Thyroid gland (tissue), 4 donors: Measurements from ENCODE around the gene USP6. TPM values are rescaled to one million over a fixed set of nuclear protein-coding genes. Genes with fewer than 3 reads are reported as not detected.
"Not testable (repeated sequence)": the region's sequence is repeated elsewhere in the genome, so short reads cannot be mapped to it uniquely, and the experiment has no call there.

Experiments used
- DNase-seq, 2 donors: peaks; one replicate each; pipeline ENCODE4 v3.0.0-alpha.2; 2019
- H3K27ac ChIP-seq, 3 donors: fragments of 200-600 bp; sonication (generic); 1 replicate in 2 of 3; 2 replicates in 1 of 3; pipeline ENCODE4 v1.5.1; 2016 to 2019; ENCODE audit warnings: mild to moderate bottlenecking in 1 of 3, moderate library complexity in 1 of 3
- H3K27me3 ChIP-seq: fragments of 200-600 bp; sonication (generic); one replicate; pipeline ENCODE4 v1.5.1; 2019
- H3K36me3 ChIP-seq, 2 donors: fragments of 200-600 bp; sonication (generic); one replicate each; pipeline ENCODE4 v1.5.1; 2016 to 2019
- H3K4me1 ChIP-seq, 2 donors: fragments of 200-600 bp; sonication (generic); one replicate each; pipeline ENCODE4 v1.5.1; 2017 to 2019
- H3K4me3 ChIP-seq, 3 donors: fragments of 200-600 bp; sonication (generic); replicated peaks in 1 of 3; 1 replicate in 2 of 3; 2 replicates in 1 of 3; pipeline ENCODE4 v1.5.1; 2016; ENCODE audit warnings: mild to moderate bottlenecking in 1 of 3
- H3K9me3 ChIP-seq: fragments of 200-600 bp; sonication (generic); one replicate; pipeline ENCODE4 v1.5.1; 2017
- POLR2A ChIP-seq, 2 donors: fragments of 450-650 bp; IDR thresholded peaks; one replicate each; pipeline ENCODE4 v1.6.1; 2017; ENCODE audit warnings: antibody characterized with exemption in 2 of 2, mild to moderate bottlenecking in 2 of 2, moderate library complexity in 1 of 2
- WGBS, 2 donors: methylation state at CpG; one replicate each; pipeline ENCODE4 v1.1.5; 2017; 5-methylcytosine and 5-hydroxymethylcytosine counted together
- intact Hi-C: fragments of 100-400 bp; cut with DNase I; formaldehyde crosslinking; loops from one replicate; pipeline ENCODE4 v1.15.1; 2023
- total RNA-seq, 4 donors: library from RNA; depleted of rRNA; stranded (reverse); fragments of >200 nt; gene quantifications; one replicate each; pipeline ENCODE4 v1.2.3, GENCODE V29; 2016
- TF ChIP-seq, protein P1 (sequence below), 6 experiments: fragments of 200-600 bp in 3 of 6; fragments of 450-650 bp in 3 of 6; sonication (generic) in 3 of 6; IDR thresholded peaks; one replicate each; pipeline ENCODE4 v1.5.1; 2016 to 2019; ENCODE audit warnings: antibody characterized with exemption in 6 of 6, mild to moderate bottlenecking in 2 of 6, inconsistent platforms in 1 of 6, moderate library complexity in 1 of 6

USP6 gene
- total RNA-seq, 4 donors from 2014 or later, result 0.11 to 1.7 (median 0.39) TPM

DNA sequence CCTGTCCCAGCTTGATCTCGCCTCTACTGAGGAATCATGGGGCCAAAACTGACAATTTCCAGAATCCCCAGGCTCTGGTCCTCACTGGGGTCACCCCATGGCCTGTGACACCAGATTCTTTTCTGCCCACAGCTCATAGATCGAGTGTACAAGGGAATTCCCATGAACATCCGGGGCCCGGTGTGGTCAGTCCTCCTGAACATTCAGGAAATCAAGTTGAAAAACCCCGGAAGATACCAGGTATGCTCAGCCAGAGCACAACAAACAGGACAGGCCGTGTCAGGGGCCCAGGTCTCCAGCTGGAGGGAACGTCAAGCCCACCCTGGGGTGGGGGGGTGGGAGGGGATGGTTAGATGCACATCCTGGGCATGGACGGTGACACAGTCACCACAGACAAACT, 17.5 kb downstream of the USP6 start:
- intact Hi-C loops, result no loop called here
- no peak overlapping the region for H3K4me3 ChIP-seq
- 77 to 82% methylated on average over 7 to 8 of the region's 8 CpGs for WGBS, 2 donors
- DNase-seq, result no peak
- no peaks in the 10 kb centered on the region for H3K36me3 ChIP-seq
- no peak for TF ChIP-seq POLR2A (IDR thresholded peaks at IDR 0.05)
- TF ChIP-seq, protein P1, sequence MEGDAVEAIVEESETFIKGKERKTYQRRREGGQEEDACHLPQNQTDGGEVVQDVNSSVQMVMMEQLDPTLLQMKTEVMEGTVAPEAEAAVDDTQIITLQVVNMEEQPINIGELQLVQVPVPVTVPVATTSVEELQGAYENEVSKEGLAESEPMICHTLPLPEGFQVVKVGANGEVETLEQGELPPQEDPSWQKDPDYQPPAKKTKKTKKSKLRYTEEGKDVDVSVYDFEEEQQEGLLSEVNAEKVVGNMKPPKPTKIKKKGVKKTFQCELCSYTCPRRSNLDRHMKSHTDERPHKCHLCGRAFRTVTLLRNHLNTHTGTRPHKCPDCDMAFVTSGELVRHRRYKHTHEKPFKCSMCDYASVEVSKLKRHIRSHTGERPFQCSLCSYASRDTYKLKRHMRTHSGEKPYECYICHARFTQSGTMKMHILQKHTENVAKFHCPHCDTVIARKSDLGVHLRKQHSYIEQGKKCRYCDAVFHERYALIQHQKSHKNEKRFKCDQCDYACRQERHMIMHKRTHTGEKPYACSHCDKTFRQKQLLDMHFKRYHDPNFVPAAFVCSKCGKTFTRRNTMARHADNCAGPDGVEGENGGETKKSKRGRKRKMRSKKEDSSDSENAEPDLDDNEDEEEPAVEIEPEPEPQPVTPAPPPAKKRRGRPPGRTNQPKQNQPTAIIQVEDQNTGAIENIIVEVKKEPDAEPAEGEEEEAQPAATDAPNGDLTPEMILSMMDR (IDR thresholded peaks at IDR 0.05), result no peak
- H3K4me1 ChIP-seq, result no peaks in the 10 kb centered on the region
- H3K27me3 ChIP-seq, result no peaks in the 10 kb centered on the region
- no peak overlapping the region for H3K27ac ChIP-seq
- no peaks in the 10 kb centered on the region for H3K9me3 ChIP-seq

DNA sequence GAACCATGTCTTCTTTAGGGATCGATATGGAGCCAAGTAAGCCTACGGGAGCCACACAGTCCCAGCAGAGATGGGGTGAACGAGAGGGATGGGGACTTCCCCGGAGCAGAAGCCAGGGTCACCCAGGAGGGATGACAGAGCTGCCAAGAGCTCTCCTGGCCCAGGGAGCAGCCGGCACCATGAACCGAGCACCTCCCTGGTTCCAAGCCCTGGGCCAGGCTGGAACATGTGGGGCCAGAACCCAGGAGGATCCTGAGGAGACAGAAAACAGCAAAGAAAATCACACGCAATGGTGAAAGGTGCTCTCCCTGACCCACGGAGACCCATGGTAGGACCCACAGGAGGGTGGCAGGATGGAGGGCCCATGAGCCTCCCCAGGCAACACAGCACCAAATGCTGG, 18.1 kb downstream of the USP6 start:
- H3K36me3 ChIP-seq, intact Hi-C loops, H3K27me3 ChIP-seq, DNase-seq, H3K4me3 ChIP-seq, H3K27ac ChIP-seq, H3K9me3 ChIP-seq, H3K4me1 ChIP-seq: not testable (repeated sequence)
- WGBS, 2 donors, result 77 to 85% methylated on average over 7 to 8 of the region's 8 CpGs

DNA sequence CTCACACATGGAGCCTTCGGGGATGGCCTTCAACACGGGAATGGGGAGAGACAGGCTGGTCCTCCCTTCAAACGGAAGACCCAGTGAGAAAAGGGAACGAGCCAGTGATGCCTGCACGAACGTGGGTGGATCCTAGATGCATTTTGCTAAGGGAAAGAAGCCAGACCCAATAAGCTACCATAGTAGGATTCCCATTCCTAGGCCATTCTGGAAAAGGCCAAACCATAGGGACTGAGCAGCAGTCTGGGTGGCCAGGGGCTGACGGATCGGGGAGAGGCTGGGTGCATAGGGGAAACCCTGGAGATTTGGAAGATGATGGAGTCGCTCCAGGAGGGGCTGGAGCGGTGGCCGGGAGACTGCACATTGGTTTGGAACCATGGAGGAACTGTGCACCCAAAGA, 18.7 kb downstream of the USP6 start:
- intact Hi-C loops, DNase-seq, H3K36me3 ChIP-seq, H3K27ac ChIP-seq, H3K27me3 ChIP-seq, H3K9me3 ChIP-seq, H3K4me3 ChIP-seq, H3K4me1 ChIP-seq: not testable (repeated sequence)
- WGBS, 2 donors, result 87 to 89% methylated on average over 11 of the region's 11 CpGs

DNA sequence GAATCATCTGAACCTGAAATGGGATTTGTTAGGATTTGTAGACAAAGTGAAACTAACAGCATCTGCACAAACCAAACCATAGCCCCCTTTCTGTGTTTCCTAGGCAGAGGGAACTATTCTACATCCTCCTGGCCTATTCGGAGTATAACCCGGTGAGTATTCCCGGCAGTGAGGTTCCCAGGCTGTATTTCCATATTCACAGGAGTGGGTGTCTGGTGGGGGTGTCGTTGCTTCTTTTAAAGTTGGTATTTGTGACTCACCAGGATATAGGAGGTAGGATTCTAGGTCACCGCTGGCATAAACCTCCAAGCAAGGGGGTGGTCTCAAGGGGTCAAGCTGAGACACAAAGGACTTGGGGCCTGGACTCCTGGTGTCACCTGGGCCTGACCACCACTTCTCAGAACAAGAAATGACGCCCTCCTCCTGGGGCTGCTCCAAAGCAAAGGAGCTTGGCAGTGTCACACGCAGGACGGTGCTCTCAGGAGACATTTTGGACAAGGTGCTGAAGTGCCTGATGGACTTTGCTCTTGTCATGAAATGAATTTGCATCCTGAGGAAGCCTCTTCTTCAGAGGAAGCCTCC, 19.4 kb downstream of the USP6 start:
- H3K9me3 ChIP-seq, H3K27ac ChIP-seq, intact Hi-C loops, H3K27me3 ChIP-seq, H3K4me3 ChIP-seq, DNase-seq, H3K36me3 ChIP-seq, H3K4me1 ChIP-seq: not testable (repeated sequence)
- WGBS, 2 donors, result 81 to 84% methylated on average over 8 of the region's 8 CpGs

DNA sequence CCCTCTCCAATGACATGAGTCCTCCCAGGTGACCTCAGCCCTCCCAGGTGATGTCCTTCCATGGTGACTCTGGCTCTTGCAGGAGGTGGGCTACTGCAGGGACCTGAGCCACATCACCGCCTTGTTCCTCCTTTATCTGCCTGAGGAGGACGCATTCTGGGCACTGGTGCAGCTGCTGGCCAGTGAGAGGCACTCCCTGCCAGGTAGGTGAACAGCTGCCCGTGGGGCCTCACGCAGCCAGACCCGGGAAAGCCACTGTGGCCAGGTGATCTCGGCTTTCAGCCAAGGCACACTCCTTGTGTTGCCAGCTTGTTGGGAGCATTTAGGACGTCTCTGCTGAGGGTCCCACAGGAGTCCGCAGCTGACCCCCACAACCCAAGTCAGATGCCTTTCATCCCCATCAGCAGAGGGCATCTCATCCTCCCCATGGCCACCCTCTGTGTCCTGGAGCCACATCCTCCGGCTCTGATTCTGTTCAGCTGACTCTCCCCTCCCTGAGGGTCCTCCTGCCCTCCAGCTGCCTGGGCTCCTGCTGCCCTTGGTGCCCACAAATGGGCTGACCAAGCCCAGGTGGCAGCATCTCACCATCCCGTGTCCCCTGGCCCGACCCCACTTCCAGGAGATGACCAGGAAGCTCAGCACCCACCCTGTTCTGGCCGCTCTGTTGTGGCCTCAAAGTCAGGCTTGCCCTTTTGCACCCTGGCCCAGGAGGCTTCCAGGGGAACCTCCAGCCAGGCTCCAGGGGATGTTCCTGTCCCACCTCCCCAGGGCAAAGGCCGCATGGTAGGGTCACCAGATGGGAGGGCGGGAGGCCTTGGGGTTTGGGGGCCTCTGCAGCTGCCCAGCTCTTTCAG, 20.1 kb downstream of the USP6 start:
- no peaks in the 10 kb centered on the region for H3K9me3 ChIP-seq
- TF ChIP-seq, protein P1 (IDR thresholded peaks at IDR 0.05), result no peak
- no peak for TF ChIP-seq POLR2A (IDR thresholded peaks at IDR 0.05)
- no peak overlapping the region for H3K27ac ChIP-seq
- no peaks in the 10 kb centered on the region for H3K27me3 ChIP-seq
- H3K36me3 ChIP-seq, result no peaks in the 10 kb centered on the region
- WGBS, 2 donors, result 86 to 89% methylated on average over 10 to 11 of the region's 14 CpGs
- no peaks in the 10 kb centered on the region for H3K4me1 ChIP-seq
- no peak overlapping the region for H3K4me3 ChIP-seq
- intact Hi-C loops, result no loop called here
- DNase-seq, result no peak

DNA sequence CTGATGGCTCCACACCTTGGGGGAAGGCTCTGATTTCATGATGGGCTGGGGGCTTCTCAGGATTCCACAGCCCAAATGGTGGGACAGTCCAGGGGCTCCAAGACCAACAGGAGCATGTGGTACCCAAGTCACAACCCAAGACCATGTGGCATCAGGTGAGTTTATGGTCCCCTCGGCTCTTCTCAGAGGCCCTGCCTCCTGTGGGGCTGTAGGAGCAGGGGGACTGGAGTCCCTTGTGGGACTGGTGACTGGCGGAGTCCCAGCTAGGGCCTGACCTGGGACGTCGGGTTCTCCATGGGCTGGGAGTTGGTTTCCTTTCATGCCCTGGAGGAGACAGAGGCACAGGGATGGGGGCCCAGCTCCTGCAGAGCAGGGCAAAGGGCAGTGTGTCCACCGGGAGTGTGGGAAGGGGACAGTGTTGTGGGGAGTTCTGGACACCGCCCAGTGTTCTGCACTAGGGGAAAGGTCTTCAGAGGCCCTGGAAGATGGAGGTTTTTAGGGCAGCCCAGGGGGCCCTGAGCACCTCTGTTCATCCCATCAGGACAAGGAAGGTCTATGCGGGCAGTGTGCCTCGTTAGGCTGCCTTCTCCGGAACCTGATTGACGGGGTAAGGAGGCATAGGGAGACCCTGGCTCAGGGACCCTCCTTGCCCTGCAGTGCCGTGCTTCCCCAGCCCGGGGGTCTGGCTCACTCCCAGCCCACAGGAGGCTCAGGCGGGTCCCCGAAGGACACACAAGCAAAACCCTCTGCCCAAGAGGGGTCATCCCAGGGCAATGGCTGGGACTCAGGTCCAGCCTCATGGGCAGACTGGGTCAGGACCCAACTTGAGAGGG, 21.0 kb downstream of the USP6 start:
- H3K36me3 ChIP-seq, intact Hi-C loops, H3K4me1 ChIP-seq, H3K4me3 ChIP-seq, DNase-seq, H3K9me3 ChIP-seq, H3K27me3 ChIP-seq, H3K27ac ChIP-seq: not testable (repeated sequence)
- 86 to 88% methylated on average over 2 to 12 of the region's 14 CpGs for WGBS, 2 donors

DNA sequence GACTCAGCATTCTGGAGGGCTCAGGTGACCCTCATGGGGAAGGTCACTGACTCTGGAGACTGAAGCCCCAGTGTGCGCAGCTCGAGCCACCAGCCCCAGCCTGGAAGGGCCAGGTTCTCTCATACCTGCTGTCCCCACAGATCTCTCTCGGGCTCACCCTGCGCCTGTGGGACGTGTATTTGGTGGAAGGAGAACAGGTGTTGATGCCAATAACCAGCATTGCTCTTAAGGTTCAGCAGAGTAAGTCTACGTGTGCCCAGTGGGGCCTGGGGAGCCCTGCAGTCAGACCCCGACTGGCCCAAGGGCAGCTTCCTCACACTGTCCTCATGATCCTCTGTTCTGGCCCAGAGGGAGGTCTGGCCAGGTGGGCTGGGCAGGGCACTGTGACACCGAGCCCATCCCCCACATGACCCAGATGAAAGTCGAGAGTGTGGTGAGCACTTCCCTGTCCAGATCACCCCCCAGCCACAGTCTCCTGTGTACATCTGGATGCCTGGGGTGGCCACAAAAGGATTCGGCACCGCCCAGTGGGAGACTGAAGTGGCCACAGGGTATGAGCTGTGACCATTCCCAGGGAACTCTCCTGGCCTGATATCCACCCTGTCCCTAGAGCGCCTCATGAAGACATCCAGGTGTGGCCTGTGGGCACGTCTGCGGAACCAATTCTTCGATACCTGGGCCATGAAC, 21.8 kb downstream of the USP6 start:
- H3K9me3 ChIP-seq, H3K4me3 ChIP-seq, intact Hi-C loops, DNase-seq, H3K36me3 ChIP-seq, H3K27me3 ChIP-seq, H3K4me1 ChIP-seq, H3K27ac ChIP-seq: not testable (repeated sequence)
- WGBS, 2 donors, result 92 to 97% methylated on average over 4 to 13 of the region's 15 CpGs

DNA sequence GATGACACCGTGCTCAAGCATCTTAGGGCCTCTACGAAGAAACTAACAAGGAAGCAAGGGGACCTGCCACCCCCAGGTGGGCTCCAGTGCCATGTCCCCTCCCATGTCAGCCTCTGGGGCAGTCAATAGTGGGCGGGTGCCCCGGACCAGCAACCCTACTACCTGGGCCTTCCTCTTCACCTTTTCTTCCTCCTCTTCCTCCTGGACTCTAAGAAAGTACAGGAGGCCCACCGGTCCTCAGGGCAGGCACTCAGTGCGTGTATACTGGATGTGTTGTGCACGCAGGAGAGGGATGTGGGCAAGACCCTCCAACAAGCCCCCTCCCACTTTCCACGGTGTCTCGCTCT, 22.3 kb downstream of the USP6 start:
- 87 to 93% methylated on average over 6 to 9 of the region's 9 CpGs for WGBS, 2 donors
- intact Hi-C loops, H3K9me3 ChIP-seq, H3K27me3 ChIP-seq, H3K36me3 ChIP-seq, DNase-seq, H3K27ac ChIP-seq, H3K4me3 ChIP-seq, H3K4me1 ChIP-seq: not testable (repeated sequence)
